GM21390 (cell line): ENCODE measurements around the gene PDCD1.

Source experiments
- ATAC-seq: cut with Tn5 transposase; IDR thresholded peaks from one replicate; pipeline ENCODE4 v1.9.1; 2021; ENCODE audit not compliant: unreplicated experiment

PDCD1 gene

DNA sequence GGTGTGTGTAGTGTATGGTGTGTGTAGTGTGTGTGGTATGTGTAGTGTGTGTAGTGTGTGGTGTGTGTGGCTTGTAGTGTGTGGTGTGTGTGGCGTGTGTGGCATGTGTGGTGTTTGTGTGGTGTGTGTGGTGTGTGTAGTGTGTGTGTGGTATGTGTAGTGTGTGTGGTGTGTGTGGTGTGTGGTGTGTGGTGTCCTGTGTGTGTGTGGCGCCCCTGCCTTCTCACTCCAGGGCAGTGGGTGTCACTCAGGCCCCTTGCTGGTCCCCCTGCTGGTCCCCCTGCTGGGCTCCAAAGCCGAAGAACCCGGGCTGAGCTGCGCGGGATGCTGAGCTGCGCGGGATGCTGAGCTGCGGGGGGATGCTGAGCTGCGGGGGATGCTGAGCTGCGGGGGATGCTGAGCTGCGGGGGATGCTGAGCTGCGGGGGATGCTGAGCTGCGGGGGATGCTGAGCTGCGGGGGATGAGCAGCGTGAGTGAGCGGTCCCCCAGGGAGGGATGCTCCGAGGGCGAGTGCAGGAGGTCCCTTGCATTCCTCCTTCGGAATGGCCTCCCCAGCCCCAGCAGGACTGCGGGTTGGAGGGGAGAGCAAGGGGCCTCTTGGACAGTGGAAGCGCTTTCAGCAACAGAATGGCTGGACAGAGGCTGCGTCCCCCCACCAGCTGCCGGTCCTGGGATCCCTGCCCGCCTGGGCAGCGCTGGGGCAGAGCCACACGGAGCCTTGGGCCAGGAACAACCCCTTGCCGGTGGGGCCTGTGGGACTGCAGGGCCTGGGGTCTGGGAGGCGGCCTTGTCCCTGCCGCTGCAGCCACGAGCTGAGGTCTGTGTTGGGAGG is 7.5 kb upstream of the PDCD1 start:
- ATAC-seq, result no peak

GRCh38 chr2:241865416-241865956 is 6.8 kb upstream of the PDCD1 start:
- ATAC-seq, result no peak

GRCh38 chr2:241864850-241865213 is 6.1 kb upstream of the PDCD1 start:
- no peak for ATAC-seq

- ATAC-seq, result no peak
These were observed 5.6 kb upstream of the PDCD1 start for GRCh38 chr2:241864168-241864849.

DNA sequence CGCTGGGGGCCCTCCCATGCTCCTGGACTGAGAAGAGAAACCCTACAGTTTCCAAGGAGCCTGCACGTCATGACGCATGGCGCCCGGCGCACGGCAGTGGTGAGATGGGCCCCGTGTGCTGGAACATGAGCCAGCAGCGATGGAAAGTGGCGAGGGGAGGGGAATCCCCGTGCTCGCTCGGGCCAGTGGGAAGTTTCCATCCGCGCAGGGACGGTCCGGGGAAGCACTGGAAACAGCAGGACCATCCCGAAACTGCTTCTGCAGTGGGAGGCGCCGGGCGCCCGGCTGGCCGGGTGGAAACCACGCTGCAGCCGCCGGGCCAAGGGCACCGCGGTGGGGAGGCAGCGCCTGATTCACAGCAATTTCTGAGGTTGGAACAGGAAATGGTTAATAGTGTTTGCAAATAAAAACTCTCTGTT is 4.9 kb upstream of the PDCD1 start:
- no peak for ATAC-seq

- no peak for ATAC-seq
These were observed 4.3 kb upstream of the PDCD1 start for GRCh38 chr2:241862775-241863535.

GRCh38 chr2:241862093-241862492 is 3.4 kb upstream of the PDCD1 start:
- no peak for ATAC-seq

- ATAC-seq, result no peak
These were observed 2.6 kb upstream of the PDCD1 start for GRCh38 chr2:241861264-241861663.

DNA sequence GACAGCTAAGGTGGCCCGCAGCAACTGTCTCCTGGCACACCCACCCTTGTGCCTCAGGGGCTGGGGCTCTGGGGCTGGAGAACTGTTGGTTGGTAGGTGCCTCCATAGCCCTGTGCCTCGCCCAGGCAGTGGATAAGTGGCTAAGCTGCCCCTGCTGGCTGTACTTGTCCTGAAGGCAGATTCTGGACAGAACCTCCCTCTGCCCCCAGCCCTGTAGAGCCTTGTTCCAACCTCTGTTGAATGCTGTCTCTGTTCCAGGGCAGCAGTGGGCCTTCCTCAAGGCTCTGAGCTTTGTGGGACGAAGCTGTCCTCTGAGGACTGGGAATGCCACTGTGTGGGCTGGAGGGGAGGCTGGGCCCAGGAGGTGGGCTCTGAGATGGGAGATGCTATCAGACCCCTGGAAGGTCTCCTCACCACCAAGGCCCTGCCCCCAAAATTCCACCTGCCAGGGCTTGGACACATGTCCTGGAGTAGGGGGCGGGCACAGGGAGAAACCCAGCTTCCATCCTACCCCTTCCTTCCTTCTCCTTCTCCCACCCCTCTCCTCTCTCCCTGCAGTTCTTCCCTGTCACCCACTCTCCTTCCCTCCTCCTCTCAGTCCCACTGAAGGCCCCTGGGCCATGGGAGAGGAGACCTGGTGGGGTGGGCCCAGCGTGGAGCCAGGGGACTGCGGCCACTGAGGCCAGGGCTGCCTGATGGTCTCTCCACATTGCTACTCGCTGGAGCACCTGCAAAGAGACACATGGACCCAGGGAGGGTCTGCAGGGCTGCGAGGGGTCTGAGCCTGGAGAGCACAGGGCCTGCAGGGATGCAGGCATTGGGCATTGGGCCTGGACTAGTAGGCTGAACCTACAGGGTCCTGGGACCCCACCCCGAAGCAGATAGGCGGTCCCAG is 1.7 kb upstream of the PDCD1 start:
- ATAC-seq, result no peak

DNA sequence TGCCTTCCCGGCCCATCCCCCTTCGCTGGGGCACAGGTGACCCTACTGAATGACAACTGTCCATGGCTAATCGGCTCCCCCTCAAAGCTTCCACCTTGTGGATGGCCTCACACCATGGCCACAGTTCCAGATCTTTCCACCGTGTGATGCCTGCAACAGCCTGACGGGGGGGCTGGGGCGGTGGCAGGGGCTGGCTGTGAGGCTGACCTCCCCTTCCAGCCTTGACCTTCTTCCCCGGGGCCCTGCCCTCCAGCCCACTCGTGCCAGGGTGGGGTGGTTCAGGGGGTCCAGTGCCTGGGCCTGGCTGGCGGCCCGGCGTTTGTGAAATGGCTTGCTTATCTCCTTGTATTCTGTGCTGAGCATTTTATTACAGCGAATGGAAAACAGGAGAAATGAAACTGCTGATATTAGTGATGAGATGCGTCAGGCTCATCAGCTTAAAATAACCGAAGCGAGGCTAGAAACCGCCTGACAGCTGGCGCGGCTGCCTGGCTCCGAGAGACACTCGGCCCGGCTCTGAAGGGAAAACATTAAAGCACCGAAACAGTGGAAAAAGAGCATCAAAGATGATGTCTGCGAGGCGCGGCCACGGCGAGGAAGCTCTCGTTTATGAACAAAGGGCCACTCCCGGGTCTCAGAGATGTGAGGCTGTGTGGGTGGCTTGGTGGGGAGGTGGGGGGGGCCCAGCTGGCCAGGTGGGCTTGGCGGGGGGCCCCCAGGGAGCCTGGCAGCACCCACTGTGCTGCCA is 916 bp upstream of the PDCD1 start:
- peak; percentile 53 for ATAC-seq

GRCh38 chr2:241859017-241859435 is 332 bp upstream of the PDCD1 start:
- peak; percentile 12 for ATAC-seq

DNA sequence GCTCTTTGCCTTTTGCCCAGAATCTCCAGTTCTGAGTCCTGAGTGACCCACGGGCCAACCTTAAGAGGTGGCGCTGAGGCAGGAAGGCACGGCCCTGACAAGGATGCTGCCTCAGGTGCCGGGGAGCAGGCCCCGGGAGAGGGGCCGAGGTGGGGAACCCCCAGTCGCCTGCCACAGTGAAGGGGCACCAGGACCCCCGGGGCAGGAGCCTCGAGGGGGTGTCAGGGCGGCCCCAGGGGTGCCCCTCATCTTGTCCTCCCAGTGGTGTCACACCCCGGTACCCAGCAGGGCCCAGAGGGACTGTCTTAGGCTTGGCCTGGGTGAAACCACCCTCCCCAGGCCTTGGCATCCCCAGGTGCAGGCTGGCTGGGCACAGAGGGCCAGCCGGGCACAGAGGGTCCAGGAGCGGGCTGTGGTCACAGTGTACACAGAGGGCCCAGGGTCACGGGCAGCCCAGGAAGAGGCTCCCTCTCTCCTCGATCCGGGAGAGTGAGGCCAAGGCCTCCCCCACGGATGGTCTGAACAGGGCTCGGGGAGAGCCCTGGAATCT is 1.0 kb downstream of the PDCD1 start:
- ATAC-seq, result no peak

- no peak for ATAC-seq
These were observed 1.6 kb downstream of the PDCD1 start for GRCh38 chr2:241857041-241857541.

- ATAC-seq, result no peak
These were observed 2.7 kb downstream of the PDCD1 start for GRCh38 chr2:241855888-241856422.

- ATAC-seq, result no peak
These were observed 3.3 kb downstream of the PDCD1 start for GRCh38 chr2:241855245-241855887.

DNA sequence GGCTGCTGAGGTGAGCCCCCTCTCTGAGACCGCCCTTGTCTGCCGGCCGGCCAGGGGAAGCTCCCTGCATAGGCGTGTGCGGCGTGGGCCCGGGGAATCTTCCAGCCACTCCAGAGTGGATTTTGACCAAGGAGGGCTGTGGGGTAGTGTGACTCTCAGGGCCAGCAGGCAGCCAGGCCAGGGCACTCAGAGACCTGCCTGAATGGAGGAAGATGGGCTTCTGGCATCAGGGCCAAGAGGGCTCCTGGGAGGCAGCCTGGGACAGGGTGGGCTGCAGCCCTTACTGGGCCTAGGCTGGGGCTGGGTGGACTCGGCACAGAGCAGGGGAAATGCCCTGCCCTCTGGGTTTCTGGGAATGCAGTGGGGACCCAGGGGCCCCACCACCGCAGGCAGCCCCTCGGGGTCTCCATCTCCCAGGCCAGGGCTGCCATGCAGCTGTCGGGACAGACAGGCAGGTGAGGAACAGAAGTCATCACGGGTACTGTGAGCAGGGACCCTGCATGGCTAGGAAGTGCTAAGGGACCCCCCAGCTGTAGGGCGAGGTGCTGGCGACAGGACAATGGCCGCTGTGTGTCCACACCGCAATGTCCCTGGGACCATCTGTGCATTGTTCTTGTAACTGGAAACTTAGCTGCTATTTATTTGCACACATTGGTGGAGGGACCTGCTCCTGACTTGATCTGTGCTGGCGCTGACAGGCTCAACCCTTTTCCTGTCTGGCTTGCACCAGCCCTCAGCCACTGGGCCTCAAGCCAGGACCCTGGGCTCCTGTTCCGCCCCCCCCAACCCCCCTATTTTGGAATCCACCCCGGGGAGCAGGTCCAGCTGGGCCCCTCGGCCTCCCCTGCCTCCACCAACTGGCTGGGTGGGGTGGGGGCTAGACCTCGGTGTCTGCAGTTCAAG is 4.1 kb downstream of the PDCD1 start:
- no peak for ATAC-seq

DNA sequence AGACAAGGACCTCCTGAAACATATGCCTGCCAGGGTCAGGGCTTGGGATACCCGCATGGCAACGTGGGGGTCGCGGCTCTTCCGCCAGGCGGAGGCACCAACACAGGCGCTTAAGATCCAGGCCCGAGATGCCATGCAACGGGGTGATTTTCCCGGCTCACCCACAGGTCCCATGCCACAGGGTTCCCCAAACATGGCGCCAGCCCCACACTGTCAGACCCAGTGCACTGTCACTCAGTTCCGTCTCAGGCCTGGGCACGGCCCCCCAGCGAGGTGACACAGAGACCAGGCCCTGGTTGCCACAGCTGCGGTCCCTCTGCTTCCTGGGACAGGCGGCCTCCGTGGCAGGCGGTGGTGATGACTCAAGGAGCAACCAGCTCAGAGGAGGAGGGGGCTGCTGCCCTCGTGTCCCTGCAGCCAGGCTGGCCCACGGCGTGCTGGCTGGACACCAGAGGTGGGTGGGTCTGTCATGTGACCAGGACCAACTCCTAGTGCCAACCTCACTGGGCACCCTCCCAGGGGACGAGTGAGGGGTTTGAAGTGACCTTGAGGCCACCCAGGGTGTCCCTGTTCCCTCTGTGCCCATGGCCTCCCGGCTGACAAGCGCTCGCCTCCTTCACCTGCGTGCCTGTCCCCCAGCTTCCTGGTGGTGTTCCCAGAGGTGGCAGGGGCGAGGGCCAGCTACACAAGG is 4.9 kb downstream of the PDCD1 start:
- ATAC-seq, result no peak
